Uterus (tissue), 4 donors: ENCODE measurements around the gene L1CAM. TPM values are rescaled to one million over a fixed set of nuclear protein-coding genes. Genes with fewer than 3 reads are reported as not detected.

Experiments
- DNase-seq, 2 donors: peaks; one replicate each; pipeline ENCODE4 v3.0.0-alpha.2; 2019 to 2020
- H3K27ac ChIP-seq, 2 donors: fragments of 200-600 bp; sonication (generic); 1 replicate in 1 of 2; 2 replicates in 1 of 2; pipeline ENCODE4 v1.5.1; 2016 to 2018
- H3K27me3 ChIP-seq, 2 donors: fragments of 200-600 bp; sonication (generic); one replicate each; pipeline ENCODE4 v1.5.1; 2018 to 2019; ENCODE audit warnings: control low read depth in 1 of 2
- H3K36me3 ChIP-seq, 2 donors: fragments of 200-600 bp; sonication (generic); one replicate each; pipeline ENCODE4 v1.5.1; 2019; ENCODE audit warnings: control low read depth in 1 of 2
- H3K4me1 ChIP-seq, 2 donors: fragments of 200-600 bp; sonication (generic); one replicate each; pipeline ENCODE4 v1.5.1; 2018 to 2019; ENCODE audit warnings: control low read depth in 1 of 2
- H3K4me3 ChIP-seq, 2 donors: fragments of 200-600 bp; sonication (generic); 1 replicate in 1 of 2; 2 replicates in 1 of 2; pipeline ENCODE4 v1.5.1; 2018 to 2019; ENCODE audit warnings: mild to moderate bottlenecking in 1 of 2
- H3K9me3 ChIP-seq, 2 donors: fragments of 200-600 bp; sonication (generic); one replicate each; pipeline ENCODE4 v1.5.1; 2019; ENCODE audit warnings: control low read depth in 1 of 2
- CTCF ChIP-seq, 4 experiments: fragments of 200-600 bp in 2 of 4; fragments of 450-650 bp in 2 of 4; sonication (generic) in 2 of 4; IDR thresholded peaks; one replicate each; pipeline ENCODE4 v1.5.1; 2016 to 2019; ENCODE audit warnings: antibody characterized with exemption in 4 of 4, mild to moderate bottlenecking in 2 of 4, moderate library complexity in 1 of 4
- POLR2A ChIP-seq, 2 donors: fragments of 450-650 bp; IDR thresholded peaks; one replicate each; pipeline ENCODE4 v1.6.1; 2016; ENCODE audit warnings: antibody characterized with exemption in 2 of 2, mild to moderate bottlenecking in 1 of 2, moderate library complexity in 1 of 2
- intact Hi-C: fragments of 100-400 bp; cut with DNase I; formaldehyde crosslinking; loops from one replicate; pipeline ENCODE4 v1.15.1; 2023; ENCODE audit warnings: low total_unique reads
- total RNA-seq, 4 donors: library from RNA; depleted of rRNA in 3 of 4; stranded (reverse); fragments of >200 nt in 3 of 4; gene quantifications; one replicate each; pipeline versions ENCODE4 v1.1.0 to v1.2.4, GENCODE V29; 2014 to 2023
- donor health status: DM: yes; HTN: yes; CAD: no.

Gene L1CAM
- total RNA-seq, 4 donors from 2014 or later = 0.26 to 5.1 (median 2.8) TPM; not detected in 1

- H3K4me3 ChIP-seq = peak within 1 kb of the TSS; percentile 30 to 37
- intact Hi-C loops = no loop called here
- H3K27ac ChIP-seq = no peak within 1 kb of the TSS
- no peak for TF ChIP-seq POLR2A (IDR thresholded peaks at IDR 0.05)
- TF ChIP-seq CTCF (IDR thresholded peaks at IDR 0.05) = no peak
- H3K27me3 ChIP-seq = no peaks in the 10 kb centered on the region
- no peaks in the 10 kb centered on the region for H3K36me3 ChIP-seq
- no peaks in the 10 kb centered on the region for H3K9me3 ChIP-seq
- H3K4me1 ChIP-seq = no peaks in the 10 kb centered on the region
- no peak for DNase-seq
Measured at GRCh38 chrX:153829799-153830639, 56.0 kb downstream of the L1CAM start, which contains the start of gene PDZD4. Gene PDZD4 (minus strand): TSS chrX:153830544. CDS start chrX:153830298, 246 bp downstream.

- TF ChIP-seq CTCF (IDR thresholded peaks at IDR 0.05) (no peak), POLR2A (IDR thresholded peaks at IDR 0.05) (no peak)
- Histone ChIP-seq H3K4me3 (peak overlapping the region; percentile 30 to 37), H3K9me3 (no peaks in the 10 kb centered on the region), H3K27ac (no peak overlapping the region), H3K36me3 (no peaks in the 10 kb centered on the region), H3K4me1 (no peaks in the 10 kb centered on the region), H3K27me3 (no peaks in the 10 kb centered on the region)
- intact Hi-C loops = no loop called here
- DNase-seq = peak in 1 of 2 donors; percentile 16
Measured at GRCh38 chrX:153829549-153829798, 56.5 kb downstream of the L1CAM start.

GRCh38 chrX:153828723-153829548 lies 57.0 kb downstream of the L1CAM start:
- peak overlapping the region; percentile 45 to 63 for H3K27ac ChIP-seq

DNA sequence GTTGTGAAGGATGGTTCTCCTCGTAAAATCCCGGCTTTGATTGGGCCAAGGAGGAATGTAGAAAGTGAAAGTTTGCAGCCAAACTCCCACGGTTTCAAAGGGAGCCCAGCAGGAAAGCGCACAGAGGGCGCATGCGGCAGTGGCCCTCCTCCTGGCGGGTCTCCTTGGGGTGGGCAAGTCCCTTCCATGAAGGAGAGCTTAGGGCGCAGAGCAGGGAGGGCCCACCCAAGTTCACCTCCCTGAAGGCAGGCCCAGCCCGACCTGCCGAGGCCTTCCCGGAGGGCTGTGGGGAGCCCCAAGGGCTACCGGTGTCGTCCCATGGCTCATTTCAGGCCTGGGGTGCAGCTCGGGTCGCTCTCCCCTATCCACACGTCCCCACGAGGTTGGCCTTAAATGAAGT lies 57.7 kb downstream of the L1CAM start:
- H3K9me3 ChIP-seq = no peaks in the 10 kb centered on the region
- peak in 1 of 2 donors; percentile 13 for DNase-seq
- H3K4me1 ChIP-seq = no peaks in the 10 kb centered on the region
- no peaks in the 10 kb centered on the region for H3K36me3 ChIP-seq
- TF ChIP-seq CTCF (IDR thresholded peaks at IDR 0.05) (no peak), POLR2A (IDR thresholded peaks at IDR 0.05) (no peak)
- no peaks in the 10 kb centered on the region for H3K27me3 ChIP-seq
- intact Hi-C loops = no loop called here
- H3K4me3 ChIP-seq = peak overlapping the region; percentile 30 to 37
- peak overlapping the region; percentile 45 to 63 for H3K27ac ChIP-seq

More at GRCh38 chrX:153828723-153829548, 57.0 kb downstream of the L1CAM start:
- intact Hi-C loops = no loop called here
- DNase-seq = peak in 1 of 2 donors; percentile 19
- no peaks in the 10 kb centered on the region for H3K9me3 ChIP-seq
- no peaks in the 10 kb centered on the region for H3K27me3 ChIP-seq
- H3K36me3 ChIP-seq = no peaks in the 10 kb centered on the region
- H3K4me3 ChIP-seq = peak overlapping the region; percentile 30 to 37
- TF ChIP-seq CTCF (IDR thresholded peaks at IDR 0.05) (no peak), POLR2A (IDR thresholded peaks at IDR 0.05) (no peak)
- no peaks in the 10 kb centered on the region for H3K4me1 ChIP-seq

GRCh38 chrX:153827903-153828302 lies 58.1 kb downstream of the L1CAM start:
- H3K36me3 ChIP-seq = no peaks in the 10 kb centered on the region
- DNase-seq = peak in 1 of 2 donors; percentile 11
- H3K27ac ChIP-seq = peak overlapping the region; percentile 45 to 63
- intact Hi-C loops = no loop called here
- no peak for TF ChIP-seq POLR2A (IDR thresholded peaks at IDR 0.05)
- no peak for TF ChIP-seq CTCF (IDR thresholded peaks at IDR 0.05)
- no peaks in the 10 kb centered on the region for H3K4me1 ChIP-seq
- H3K9me3 ChIP-seq = no peaks in the 10 kb centered on the region
- no peaks in the 10 kb centered on the region for H3K27me3 ChIP-seq
- H3K4me3 ChIP-seq = peak overlapping the region in 1 of 2 donors; percentile 37
